ENCODE results near the gene SFPQ. TPM values are rescaled to one million over a fixed set of nuclear protein-coding genes. Genes with fewer than 3 reads are reported as not detected.

SFPQ gene
- total RNA-seq, 1 experiment from 2014 or later, result 354 TPM

DNA sequence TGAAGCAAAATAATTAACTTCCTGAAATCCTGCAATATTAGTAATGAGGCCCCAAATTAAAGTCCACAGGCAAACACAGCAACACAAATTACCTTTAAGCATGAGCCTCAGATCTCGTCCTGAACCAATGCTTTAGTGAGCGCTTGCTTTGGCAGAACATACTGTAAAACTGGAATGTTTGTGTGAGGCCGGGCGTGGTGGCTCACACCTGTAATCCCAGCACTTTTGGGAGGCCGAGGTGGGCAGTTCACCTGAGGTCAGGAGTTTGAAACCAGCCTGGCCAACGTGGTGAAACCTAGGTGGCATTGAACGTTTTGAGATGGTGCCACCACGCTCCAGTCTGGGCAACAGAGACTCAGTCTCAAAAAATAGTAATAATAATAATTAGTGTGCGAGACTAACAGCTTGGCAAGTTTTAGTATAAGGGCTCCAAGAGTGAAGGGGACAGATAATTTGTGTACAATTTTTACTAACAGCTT, 17.8 kb downstream of the SFPQ start:
- H3K27ac Mint-ChIP-seq, result peak overlapping the region; percentile 54
- TF ChIP-seq, protein P1, sequence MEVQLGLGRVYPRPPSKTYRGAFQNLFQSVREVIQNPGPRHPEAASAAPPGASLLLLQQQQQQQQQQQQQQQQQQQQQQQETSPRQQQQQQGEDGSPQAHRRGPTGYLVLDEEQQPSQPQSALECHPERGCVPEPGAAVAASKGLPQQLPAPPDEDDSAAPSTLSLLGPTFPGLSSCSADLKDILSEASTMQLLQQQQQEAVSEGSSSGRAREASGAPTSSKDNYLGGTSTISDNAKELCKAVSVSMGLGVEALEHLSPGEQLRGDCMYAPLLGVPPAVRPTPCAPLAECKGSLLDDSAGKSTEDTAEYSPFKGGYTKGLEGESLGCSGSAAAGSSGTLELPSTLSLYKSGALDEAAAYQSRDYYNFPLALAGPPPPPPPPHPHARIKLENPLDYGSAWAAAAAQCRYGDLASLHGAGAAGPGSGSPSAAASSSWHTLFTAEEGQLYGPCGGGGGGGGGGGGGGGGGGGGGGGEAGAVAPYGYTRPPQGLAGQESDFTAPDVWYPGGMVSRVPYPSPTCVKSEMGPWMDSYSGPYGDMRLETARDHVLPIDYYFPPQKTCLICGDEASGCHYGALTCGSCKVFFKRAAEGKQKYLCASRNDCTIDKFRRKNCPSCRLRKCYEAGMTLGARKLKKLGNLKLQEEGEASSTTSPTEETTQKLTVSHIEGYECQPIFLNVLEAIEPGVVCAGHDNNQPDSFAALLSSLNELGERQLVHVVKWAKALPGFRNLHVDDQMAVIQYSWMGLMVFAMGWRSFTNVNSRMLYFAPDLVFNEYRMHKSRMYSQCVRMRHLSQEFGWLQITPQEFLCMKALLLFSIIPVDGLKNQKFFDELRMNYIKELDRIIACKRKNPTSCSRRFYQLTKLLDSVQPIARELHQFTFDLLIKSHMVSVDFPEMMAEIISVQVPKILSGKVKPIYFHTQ (CRISPR knock-in tag; IDR thresholded peaks at IDR 0.05), result 0 out of 2 replicates have a peak, but pooled peaks have one; percentile 45
- TF ChIP-seq, protein P2, sequence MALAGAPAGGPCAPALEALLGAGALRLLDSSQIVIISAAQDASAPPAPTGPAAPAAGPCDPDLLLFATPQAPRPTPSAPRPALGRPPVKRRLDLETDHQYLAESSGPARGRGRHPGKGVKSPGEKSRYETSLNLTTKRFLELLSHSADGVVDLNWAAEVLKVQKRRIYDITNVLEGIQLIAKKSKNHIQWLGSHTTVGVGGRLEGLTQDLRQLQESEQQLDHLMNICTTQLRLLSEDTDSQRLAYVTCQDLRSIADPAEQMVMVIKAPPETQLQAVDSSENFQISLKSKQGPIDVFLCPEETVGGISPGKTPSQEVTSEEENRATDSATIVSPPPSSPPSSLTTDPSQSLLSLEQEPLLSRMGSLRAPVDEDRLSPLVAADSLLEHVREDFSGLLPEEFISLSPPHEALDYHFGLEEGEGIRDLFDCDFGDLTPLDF (CRISPR knock-in tag; IDR thresholded peaks at IDR 0.05), result no peak
- peak; percentile 20; the same call in 1 of the 2 replicates for TF ChIP-seq ZNF671 (CRISPR knock-in tag; IDR thresholded peaks at IDR 0.05)
- TF ChIP-seq MXD4 (CRISPR knock-in tag; IDR thresholded peaks at IDR 0.05; ENCODE audit: borderline replicate concordance), result no peak
- 0 out of 2 replicates have a peak, but pooled peaks have one; percentile 43 for TF ChIP-seq ZNF416 (CRISPR knock-in tag; IDR thresholded peaks at IDR 0.05)
- peaks cover 49% of the 10 kb centered on the region for H3K36me3 Mint-ChIP-seq
- H3K4me1 Mint-ChIP-seq, result peaks cover 6% of the 10 kb centered on the region
- DNase-seq (ENCODE audit: low spot score) (no peak), ATAC-seq (peak; percentile 5; the same call in 1 of the 2 replicates)
- POLR2A ChIA-PET, result no interaction called here
- no peaks in the 10 kb centered on the region for H3K27me3 Mint-ChIP-seq (ENCODE audit: low read depth)
- H3K4me3 Mint-ChIP-seq, result no peak overlapping the region
- H3K9me3 Mint-ChIP-seq, result no peaks in the 10 kb centered on the region
- CTCF ChIA-PET, result no interaction called here

DNA sequence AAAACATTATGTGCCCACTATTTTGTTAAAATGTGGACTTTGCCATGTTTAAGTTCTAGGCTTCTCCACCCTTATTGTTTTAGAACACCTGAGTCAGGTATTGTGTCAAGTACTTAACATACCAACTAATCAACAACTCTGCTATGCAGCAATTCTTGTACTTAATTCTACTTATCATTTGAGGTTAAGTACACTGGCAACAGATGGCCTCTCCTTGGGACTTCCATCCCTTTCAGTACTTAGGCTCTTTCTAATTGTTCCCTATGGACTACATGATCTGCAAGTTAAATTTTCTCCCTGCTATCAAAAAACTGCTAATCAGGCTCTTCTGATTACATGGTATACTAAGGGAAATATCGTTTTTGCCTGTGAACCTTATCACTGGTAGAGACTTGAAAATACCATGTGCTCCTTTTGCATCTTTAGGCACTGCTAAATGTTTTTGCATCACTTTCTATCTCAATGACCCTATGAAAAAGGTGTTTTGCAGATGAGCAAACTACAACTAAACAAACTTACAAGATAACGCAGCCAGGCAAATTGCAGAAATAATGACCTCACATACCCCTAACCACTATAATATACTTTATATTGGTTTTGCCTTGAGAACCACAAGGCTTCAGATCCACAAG, 18.9 kb downstream of the SFPQ start:
- CTCF ChIA-PET, result no interaction called here
- peak overlapping the region; percentile 71 for H3K27ac Mint-ChIP-seq
- no peak for ATAC-seq

DNA sequence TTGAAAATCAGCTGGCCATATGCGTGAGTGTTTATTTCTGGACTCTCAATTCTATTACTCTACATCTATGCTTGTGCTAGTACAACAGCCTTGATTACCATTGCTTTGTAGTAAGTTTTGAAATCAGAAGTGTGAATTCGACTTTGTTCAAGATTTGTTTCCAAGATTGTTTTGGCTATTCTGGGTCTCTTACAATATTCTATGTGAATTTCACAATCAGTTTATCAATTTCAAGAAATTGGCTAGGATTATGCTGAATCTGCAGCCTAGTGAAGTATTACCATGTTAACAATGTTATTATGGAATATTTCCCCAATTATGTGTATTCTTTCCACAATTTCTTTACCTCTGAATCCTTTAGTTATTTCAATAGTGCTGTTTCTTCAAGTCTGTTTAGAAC, 19.5 kb downstream of the SFPQ start:
- TF ChIP-seq ZNF396 (CRISPR knock-in tag; IDR thresholded peaks at IDR 0.05; ENCODE audit: borderline replicate concordance) (no peak), ZNF671 (CRISPR knock-in tag; IDR thresholded peaks at IDR 0.05) (0 out of 2 replicates have a peak, but pooled peaks have one; percentile 44), ZNF219 (CRISPR knock-in tag; IDR thresholded peaks at IDR 0.05; ENCODE audit: borderline replicate concordance) (no peak)
- H3K4me1 Mint-ChIP-seq, result peaks cover 4% of the 10 kb centered on the region
- H3K27ac Mint-ChIP-seq, result peak overlapping the region; percentile 71; the same call in 1 of the 2 replicates
- H3K27me3 Mint-ChIP-seq (ENCODE audit: low read depth), result no peaks in the 10 kb centered on the region
- H3K4me3 Mint-ChIP-seq, result no peak overlapping the region
- H3K36me3 Mint-ChIP-seq, result peaks cover 33% of the 10 kb centered on the region
- CTCF ChIA-PET, result no interaction called here
- no peaks in the 10 kb centered on the region for H3K9me3 Mint-ChIP-seq
- ATAC-seq (no peak), DNase-seq (ENCODE audit: low spot score) (no peak)
- POLR2A ChIA-PET, result no interaction called here

More for the DNA sequence above, 18.9 kb downstream of the SFPQ start:
- DNase-seq (ENCODE audit: low spot score), result no peak
- H3K9me3 Mint-ChIP-seq, result no peaks in the 10 kb centered on the region
- POLR2A ChIA-PET, result no interaction called here
- peaks cover 4% of the 10 kb centered on the region for H3K4me1 Mint-ChIP-seq
- no peak overlapping the region for H3K4me3 Mint-ChIP-seq
- H3K36me3 Mint-ChIP-seq, result peaks cover 38% of the 10 kb centered on the region
- no peaks in the 10 kb centered on the region for H3K27me3 Mint-ChIP-seq (ENCODE audit: low read depth)
- TF ChIP-seq, protein P3, sequence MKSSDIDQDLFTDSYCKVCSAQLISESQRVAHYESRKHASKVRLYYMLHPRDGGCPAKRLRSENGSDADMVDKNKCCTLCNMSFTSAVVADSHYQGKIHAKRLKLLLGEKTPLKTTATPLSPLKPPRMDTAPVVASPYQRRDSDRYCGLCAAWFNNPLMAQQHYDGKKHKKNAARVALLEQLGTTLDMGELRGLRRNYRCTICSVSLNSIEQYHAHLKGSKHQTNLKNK (CRISPR knock-in tag; IDR thresholded peaks at IDR 0.05), result 0 out of 2 replicates have a peak, but pooled peaks have one; percentile 7
- TF ChIP-seq, protein P4, sequence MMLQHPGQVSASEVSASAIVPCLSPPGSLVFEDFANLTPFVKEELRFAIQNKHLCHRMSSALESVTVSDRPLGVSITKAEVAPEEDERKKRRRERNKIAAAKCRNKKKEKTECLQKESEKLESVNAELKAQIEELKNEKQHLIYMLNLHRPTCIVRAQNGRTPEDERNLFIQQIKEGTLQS (CRISPR knock-in tag; conservative IDR thresholded peaks at IDR 0.05), result no peak
- TF ChIP-seq, protein P5, sequence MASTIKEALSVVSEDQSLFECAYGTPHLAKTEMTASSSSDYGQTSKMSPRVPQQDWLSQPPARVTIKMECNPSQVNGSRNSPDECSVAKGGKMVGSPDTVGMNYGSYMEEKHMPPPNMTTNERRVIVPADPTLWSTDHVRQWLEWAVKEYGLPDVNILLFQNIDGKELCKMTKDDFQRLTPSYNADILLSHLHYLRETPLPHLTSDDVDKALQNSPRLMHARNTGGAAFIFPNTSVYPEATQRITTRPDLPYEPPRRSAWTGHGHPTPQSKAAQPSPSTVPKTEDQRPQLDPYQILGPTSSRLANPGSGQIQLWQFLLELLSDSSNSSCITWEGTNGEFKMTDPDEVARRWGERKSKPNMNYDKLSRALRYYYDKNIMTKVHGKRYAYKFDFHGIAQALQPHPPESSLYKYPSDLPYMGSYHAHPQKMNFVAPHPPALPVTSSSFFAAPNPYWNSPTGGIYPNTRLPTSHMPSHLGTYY (CRISPR knock-in tag; IDR thresholded peaks at IDR 0.05), result 0 out of 2 replicates have a peak, but pooled peaks have one; percentile 63
- TF ChIP-seq SOX15 (CRISPR knock-in tag; IDR thresholded peaks at IDR 0.05) (no peak), NFATC4 (CRISPR knock-in tag; IDR thresholded peaks at IDR 0.05) (peak; percentile 8), FOXJ3 (CRISPR knock-in tag; IDR thresholded peaks at IDR 0.05; ENCODE audit: borderline replicate concordance) (no peak)
- TF ChIP-seq, protein P6, sequence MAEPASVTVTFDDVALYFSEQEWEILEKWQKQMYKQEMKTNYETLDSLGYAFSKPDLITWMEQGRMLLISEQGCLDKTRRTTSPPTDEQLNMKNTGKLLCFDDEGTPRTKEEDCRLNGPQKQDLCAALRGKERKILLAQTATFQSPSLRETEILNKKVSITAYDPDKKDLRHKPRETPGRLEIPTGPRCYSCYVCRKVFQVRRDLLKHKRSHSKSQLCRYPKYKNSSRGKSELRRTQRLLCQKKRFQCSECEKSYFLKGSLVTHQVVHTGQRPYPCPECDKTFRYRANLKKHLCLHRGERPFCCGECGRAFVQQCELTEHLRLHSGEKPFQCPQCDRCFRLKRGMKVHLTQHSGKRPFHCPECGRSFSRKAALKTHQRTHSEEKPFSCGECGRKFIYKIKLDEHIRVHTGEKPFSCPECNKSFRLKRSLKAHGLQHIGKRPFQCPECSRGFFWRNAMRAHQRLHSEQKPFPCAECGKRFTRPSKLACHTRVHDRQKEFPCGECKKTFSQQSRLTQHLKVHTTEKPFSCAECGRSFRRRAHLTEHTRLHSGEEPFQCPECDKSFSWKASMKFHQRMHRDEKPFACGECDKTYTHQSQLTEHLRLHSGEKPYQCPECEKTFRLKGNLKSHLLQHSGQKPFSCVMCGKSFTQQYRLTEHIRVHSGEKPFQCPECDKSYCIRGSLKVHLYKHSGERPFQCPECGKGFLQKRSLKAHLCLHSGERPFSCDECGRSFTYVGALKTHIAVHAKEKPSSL (CRISPR knock-in tag; conservative IDR thresholded peaks at IDR 0.05), result peak; percentile 59; the same call in 1 of the 2 replicates
